ENCODE data around the gene ANKRD28. TPM values are rescaled to one million over a fixed set of nuclear protein-coding genes. Genes with fewer than 3 reads are reported as not detected.
A peak's percentile ranks its signal among the peaks of the same experiment; 100 is the strongest.
"Not testable (repeated sequence)": the region's sequence is repeated elsewhere in the genome, so short reads cannot be mapped to it uniquely, and the experiment has no call there.

ANKRD28 gene
- total RNA-seq = 10 to 100 TPM; 39.0 to 81.1 (median 49.5) TPM

GRCh38 chr3:15797642-15798303, at the start of gene ANKRD28:
TSS of gene ANKRD28 (minus strand) at chr3:15797979. CDS start at chr3:15796521, 1,458 bp downstream.
- H3K27ac ChIP-seq = peak within 1 kb of the TSS; percentile 82 to 91 (median 89)
- TF ChIP-seq POLR2AphosphoS5 (IDR thresholded peaks at IDR 0.05) (peak; percentile 49 to 72 (median 71)), EP300 (IDR thresholded peaks at IDR 0.05; ENCODE audit: low read depth) (no peak), POLR2A (IDR thresholded peaks at IDR 0.05) (peak; percentile 42), CTCF (IDR thresholded peaks at IDR 0.05) (peak; percentile 16 to 53 (median 33))
- H3K27me3 ChIP-seq = no peaks in the 10 kb centered on the region
- no peaks in the 10 kb centered on the region for H3K36me3 ChIP-seq
- no peaks in the 10 kb centered on the region for H3K9me3 ChIP-seq
- 0 to 1% methylated on average over 6 of the region's 6 CpGs for WGBS, 2 donors (ENCODE audit: low coverage in 1 of 2)
- H3K4me1 ChIP-seq = peaks cover 0 to 50% (median 20%) of the 10 kb centered on the region in 4 donors
- in situ Hi-C loops (cut with MboI; ENCODE audit: low pct_ligation_motif_present in 1 of 4, low pct_unique_long_range_greater_than_20kb in 1 of 4, low sequenced_read_pairs in 3 of 4) = no loop called here
- intact Hi-C loops (cut with DNase I; ENCODE audit: low total_unique reads) = no loop called here
- H3K4me3 ChIP-seq = peak within 1 kb of the TSS; percentile 1 to 44 (median 24)
- DNase-seq = no peak

GRCh38 chr3:15847239-15847638, 49.5 kb upstream of the ANKRD28 start:
- intact Hi-C loops (cut with DNase I; ENCODE audit: low total_unique reads) = no loop called here
- DNase-seq = no peak
- Histone ChIP-seq H3K36me3 (no peaks in the 10 kb centered on the region), H3K9me3 (no peaks in the 10 kb centered on the region), H3K4me1 (peaks cover 0 to 5% (median 0%) of the 10 kb centered on the region in 4 donors), H3K27ac (no peak overlapping the region), H3K4me3 (no peak overlapping the region), H3K27me3 (no peaks in the 10 kb centered on the region)
- TF ChIP-seq CTCF (IDR thresholded peaks at IDR 0.05) = no peak
- no peak for TF ChIP-seq POLR2AphosphoS5 (IDR thresholded peaks at IDR 0.05)
- no peak for TF ChIP-seq EP300 (IDR thresholded peaks at IDR 0.05; ENCODE audit: low read depth)
- no peak for TF ChIP-seq POLR2A (IDR thresholded peaks at IDR 0.05)
- in situ Hi-C loops (cut with MboI; ENCODE audit: low pct_ligation_motif_present in 1 of 4, low pct_unique_long_range_greater_than_20kb in 1 of 4, low sequenced_read_pairs in 3 of 4) = no loop called here

- no peaks in the 10 kb centered on the region for H3K27me3 ChIP-seq
- H3K9me3 ChIP-seq = no peaks in the 10 kb centered on the region
- H3K36me3 ChIP-seq = no peaks in the 10 kb centered on the region
- in situ Hi-C loops (cut with MboI; ENCODE audit: low pct_ligation_motif_present in 1 of 4, low pct_unique_long_range_greater_than_20kb in 1 of 4, low sequenced_read_pairs in 3 of 4) (no loop called here), intact Hi-C loops (cut with DNase I; ENCODE audit: low total_unique reads) (no loop called here)
- TF ChIP-seq EP300 (IDR thresholded peaks at IDR 0.05; ENCODE audit: low read depth) = no peak
- peaks cover 0 to 5% (median 0%) of the 10 kb centered on the region in 4 donors for H3K4me1 ChIP-seq
- H3K4me3 ChIP-seq = no peak overlapping the region
- no peak for DNase-seq
- no peak overlapping the region for H3K27ac ChIP-seq
These were observed 48.8 kb upstream of the ANKRD28 start for GRCh38 chr3:15846606-15847005.

GRCh38 chr3:15845475-15845874, 47.7 kb upstream of the ANKRD28 start:
- Histone ChIP-seq H3K36me3 (no peaks in the 10 kb centered on the region), H3K27me3 (no peaks in the 10 kb centered on the region), H3K4me3 (no peak overlapping the region), H3K9me3 (no peaks in the 10 kb centered on the region), H3K4me1 (peaks cover 0 to 5% (median 0%) of the 10 kb centered on the region in 4 donors), H3K27ac (no peak overlapping the region)
- TF ChIP-seq CTCF (IDR thresholded peaks at IDR 0.05) (no peak), EP300 (IDR thresholded peaks at IDR 0.05; ENCODE audit: low read depth) (no peak), POLR2AphosphoS5 (IDR thresholded peaks at IDR 0.05) (no peak), POLR2A (IDR thresholded peaks at IDR 0.05) (no peak)
- 66 to 78% methylated on average over 2 to 3 of the region's 3 CpGs for WGBS, 2 donors (ENCODE audit: low coverage in 1 of 2)
- intact Hi-C loops (cut with DNase I; ENCODE audit: low total_unique reads) (no loop called here), in situ Hi-C loops (cut with MboI; ENCODE audit: low pct_ligation_motif_present in 1 of 4, low pct_unique_long_range_greater_than_20kb in 1 of 4, low sequenced_read_pairs in 3 of 4) (no loop called here)
- DNase-seq = no peak

- no peak overlapping the region for H3K4me3 ChIP-seq
- no peak for TF ChIP-seq EP300 (IDR thresholded peaks at IDR 0.05; ENCODE audit: low read depth)
- no peak for TF ChIP-seq POLR2AphosphoS5 (IDR thresholded peaks at IDR 0.05)
- TF ChIP-seq POLR2A (IDR thresholded peaks at IDR 0.05) = no peak
- TF ChIP-seq CTCF (IDR thresholded peaks at IDR 0.05) = no peak
- no peak overlapping the region for H3K27ac ChIP-seq
- H3K4me1 ChIP-seq = peaks cover 0 to 5% (median 0%) of the 10 kb centered on the region in 4 donors
- WGBS, 2 donors (ENCODE audit: low coverage in 1 of 2) = 78 to 84% methylated on average over 3 of the region's 3 CpGs
- H3K36me3 ChIP-seq = no peaks in the 10 kb centered on the region
- no peak for DNase-seq
- in situ Hi-C loops (cut with MboI; ENCODE audit: low pct_ligation_motif_present in 1 of 4, low pct_unique_long_range_greater_than_20kb in 1 of 4, low sequenced_read_pairs in 3 of 4) = no loop called here
- intact Hi-C loops (cut with DNase I; ENCODE audit: low total_unique reads) = no loop called here
- H3K9me3 ChIP-seq = peaks cover 0 to 3% of the 10 kb centered on the region in 2 donors
- no peaks in the 10 kb centered on the region for H3K27me3 ChIP-seq
These were observed 47.1 kb upstream of the ANKRD28 start for GRCh38 chr3:15844889-15845288.

GRCh38 chr3:15841091-15841973, 43.6 kb upstream of the ANKRD28 start:
- H3K4me1 ChIP-seq; in situ Hi-C loops (cut with MboI; ENCODE audit: low pct_ligation_motif_present in 1 of 4, low pct_unique_long_range_greater_than_20kb in 1 of 4, low sequenced_read_pairs in 3 of 4); H3K9me3 ChIP-seq; H3K27ac ChIP-seq; intact Hi-C loops (cut with DNase I; ENCODE audit: low total_unique reads); DNase-seq; H3K36me3 ChIP-seq; H3K27me3 ChIP-seq; H3K4me3 ChIP-seq: not testable (repeated sequence)
- WGBS, 2 donors (ENCODE audit: low coverage in 1 of 2) = 97 to 100% methylated on average over 2 to 4 of the region's 4 CpGs

All from transverse colon (tissue), 4 donors.